GM18520 (cell line): ENCODE results near the gene GPC6.

Experiments
- ATAC-seq: cut with Tn5 transposase; IDR thresholded peaks from one replicate; pipeline ENCODE4 v1.9.1; 2021; ENCODE audit not compliant: unreplicated experiment

The GPC6 gene

DNA sequence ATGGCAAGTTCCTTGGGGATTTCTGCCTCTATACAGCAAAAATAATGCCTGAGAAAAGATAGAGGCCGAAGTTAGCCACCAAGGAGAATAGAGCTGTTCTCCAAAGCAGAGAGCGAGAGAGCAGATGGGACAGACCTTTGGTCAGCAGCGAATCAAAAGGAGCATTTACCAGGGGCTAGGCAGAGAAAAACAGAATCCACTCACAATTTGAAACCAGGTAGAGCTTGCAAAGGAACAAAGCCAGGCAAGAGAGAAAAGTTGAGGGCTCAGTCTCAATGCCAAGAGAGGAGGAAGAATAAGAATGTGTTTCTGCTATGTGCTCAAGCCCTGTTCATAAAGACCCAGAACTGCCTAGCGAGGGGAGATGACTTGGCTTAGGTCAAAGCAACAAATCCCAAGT is 1140.1 kb downstream of the GPC6 start:
- no peak for ATAC-seq

DNA sequence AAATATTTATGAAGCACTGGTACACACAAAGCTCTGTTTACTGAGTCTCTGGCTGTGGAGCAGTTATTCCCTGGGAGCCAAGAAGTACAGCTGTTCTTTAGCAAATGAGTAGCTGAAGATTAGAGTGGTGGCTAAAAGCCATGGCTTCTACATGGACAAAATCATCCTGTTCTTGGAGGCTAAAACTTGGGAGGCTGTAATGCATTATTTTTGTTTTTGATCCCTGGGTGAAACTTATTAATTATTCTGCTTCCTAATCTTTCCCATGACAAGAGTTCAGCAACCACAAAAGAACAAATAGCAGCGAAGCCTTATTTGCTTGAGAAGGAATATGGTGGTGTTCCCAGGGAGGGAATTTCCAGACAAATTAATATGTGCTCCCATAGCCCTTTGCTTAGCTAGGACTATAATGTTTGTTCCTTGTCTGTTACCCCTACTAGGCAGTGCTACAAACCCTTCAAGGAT is 1143.4 kb downstream of the GPC6 start:
- no peak for ATAC-seq

DNA sequence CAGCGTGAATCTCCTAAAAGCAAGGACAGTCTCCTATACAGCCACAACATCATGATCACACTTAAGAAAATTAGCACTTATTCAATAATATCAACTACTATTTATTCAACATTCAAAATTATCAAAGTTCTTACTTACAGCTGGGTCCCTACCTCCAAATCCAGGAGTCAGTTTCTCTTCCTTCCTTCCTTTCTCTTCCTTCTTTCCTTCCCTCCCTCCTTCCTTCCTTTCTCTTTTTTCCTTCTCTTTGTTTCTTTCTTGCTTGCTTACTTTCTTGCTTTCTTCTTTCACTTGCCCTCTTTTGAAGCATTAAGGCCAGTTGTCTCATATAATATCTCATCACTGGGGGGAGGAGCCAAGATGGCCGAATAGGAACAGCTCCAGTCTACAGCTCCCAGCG is 1145.2 kb downstream of the GPC6 start:
- no peak for ATAC-seq

DNA sequence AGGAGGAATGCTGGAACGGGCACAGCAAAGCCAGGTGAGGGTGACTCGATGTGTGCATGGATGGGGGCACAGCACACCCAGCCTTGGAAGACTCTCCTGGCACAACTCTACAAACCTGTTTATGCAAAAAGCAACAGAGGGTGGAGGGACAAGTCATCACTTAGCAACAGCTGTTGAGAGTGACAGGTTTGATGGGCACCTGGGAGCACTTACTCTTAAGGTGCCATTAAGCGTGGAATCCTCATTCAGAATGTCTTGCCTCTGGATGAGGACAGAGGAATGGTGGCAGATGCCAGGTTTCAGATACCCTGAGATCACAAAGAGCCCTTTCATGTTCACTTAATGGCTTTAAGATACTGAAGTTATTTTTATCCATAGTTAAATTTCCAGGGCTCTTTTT is 1155.9 kb downstream of the GPC6 start:
- no peak for ATAC-seq

DNA sequence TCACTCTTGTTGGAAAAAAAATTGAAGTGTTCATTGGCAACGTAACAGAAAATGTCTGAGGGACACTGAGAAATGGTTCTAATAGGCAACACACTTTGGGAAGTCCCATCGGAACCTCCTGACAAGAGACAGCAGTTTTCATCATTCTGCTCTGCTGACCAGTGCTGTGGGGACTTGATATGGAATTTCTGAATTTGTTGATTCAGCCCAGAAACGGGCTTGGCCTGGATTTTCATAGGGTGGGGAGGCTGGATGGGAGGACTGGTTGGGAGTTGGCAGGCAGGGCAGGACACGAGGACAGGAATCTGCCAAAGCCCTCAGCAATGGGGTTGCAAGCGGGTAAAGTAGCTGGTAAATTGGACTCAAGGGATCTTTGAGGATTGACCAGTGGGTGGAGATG is 1156.4 kb downstream of the GPC6 start:
- no peak for ATAC-seq

DNA sequence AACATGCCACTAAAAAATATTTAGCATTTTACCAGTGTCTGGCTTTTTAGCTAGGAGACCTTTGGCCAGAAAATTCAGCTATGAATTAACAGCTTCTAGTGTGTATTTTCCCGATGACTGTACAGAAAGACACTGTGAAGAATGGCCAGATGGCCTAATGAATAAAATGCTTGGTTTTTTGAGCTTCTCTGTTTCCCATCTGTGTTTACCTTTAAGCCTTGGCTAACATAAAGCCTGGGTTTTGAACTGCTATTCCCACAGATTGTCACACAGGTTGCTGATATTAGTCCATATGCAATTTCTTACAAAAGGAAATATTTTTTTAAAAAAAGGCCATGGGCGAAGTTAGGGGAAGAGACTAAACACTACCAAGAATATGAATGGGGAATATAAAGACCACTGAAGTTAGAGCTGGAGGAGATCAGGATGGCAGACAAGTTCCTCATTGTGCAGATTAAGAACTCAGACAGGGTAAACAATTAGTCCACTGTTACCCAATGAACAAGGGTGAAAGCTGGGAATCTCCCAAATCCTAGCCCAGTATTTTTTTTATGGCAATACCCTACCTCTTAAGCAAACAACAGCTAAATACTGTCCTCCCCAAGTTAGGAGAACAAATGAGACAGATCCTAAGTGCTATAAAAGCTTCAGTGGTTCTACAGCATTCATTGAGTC is 1157.8 kb downstream of the GPC6 start:
- no peak for ATAC-seq

DNA sequence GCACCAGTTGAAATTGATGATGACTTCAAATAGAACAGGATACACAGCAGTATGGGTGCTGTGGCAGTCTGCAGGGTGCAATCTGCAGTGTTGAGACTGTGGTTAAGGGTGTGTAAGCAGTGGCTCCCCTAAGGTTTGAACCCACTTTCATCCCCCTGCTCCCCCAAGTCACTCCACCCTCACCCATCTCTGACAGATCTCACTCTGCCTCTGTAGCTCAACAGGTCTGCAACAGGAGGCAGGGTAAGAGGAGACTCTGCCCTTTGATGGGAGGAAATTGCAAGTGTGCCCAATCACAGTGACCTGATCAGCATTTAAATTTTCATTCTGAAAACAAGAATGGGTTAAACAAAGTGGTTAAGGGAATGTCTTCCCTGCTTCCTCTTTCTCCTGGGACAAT is 1160.4 kb downstream of the GPC6 start:
- ATAC-seq, result no peak

DNA sequence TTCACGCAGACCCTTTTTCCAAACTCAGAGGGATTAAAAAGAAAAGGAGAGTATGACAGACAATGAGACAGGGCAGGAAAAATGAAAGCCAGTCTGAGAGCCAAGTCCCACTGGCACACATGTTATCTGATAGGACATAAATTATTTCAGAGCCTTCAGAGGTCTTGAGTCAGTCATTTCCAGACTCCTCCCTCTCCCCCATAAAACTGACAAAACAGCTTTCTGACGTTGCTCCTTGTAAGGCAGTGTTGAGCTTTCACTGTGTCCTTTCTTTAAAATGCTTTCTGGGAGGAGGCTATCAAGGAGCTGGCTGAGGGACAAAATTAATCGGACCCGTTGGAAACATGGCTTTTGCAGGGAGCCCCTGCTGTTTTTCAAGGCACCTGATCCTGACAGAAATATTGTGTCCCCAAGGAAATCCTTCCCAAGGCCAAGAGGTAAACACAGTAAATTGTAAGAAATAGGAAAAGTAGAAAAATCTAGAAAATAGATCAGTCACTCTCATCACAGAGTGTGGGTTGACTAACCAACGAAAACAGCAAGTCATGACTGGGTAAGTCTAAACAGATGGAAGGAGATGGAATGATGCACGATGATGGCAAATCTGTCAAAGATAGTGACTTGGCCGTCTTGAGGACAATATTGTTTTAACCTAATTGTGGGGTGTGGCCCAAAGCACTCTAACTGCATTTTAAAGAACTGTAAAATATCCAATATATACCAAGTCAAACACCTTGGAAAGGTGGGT is 1163.2 kb downstream of the GPC6 start:
- no peak for ATAC-seq

DNA sequence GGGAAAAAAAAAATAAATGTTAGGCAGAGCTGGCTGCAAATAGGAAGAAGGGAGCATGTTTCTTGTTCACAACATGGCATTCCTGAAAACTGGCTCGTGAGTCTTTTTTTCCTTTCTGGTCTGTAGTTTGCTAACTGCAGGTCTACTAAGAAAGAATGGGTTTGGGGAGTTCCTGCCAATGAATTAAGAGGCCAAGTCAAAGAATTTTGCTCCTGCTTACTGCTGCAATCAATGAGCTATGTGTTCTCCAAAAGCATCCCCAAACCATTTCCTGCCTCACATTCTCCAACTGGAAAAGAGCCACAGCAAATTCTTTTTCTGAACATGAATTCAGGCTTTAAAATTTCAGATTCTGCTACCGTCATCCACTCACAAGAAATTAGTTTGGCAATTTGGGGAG is 1164.3 kb downstream of the GPC6 start:
- no peak for ATAC-seq

DNA sequence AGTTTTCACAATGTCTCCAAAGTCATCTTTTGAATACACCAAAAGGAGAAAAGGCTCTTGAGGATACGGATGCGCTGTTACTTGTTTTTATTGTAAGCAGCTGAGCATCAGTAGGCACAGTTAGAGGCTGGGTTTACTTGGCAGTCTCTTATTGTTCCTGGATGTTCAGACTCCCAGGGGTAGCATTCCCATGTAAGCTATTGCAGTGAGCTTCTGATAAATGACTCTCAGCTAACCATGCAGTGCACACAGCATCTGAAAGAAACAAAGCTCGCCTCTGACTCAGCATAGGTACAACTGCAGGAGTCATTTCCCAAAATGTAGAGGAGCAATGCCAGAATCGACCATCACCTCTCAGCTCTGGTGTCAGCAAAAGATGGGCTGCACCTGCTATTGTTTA is 1168.1 kb downstream of the GPC6 start:
- ATAC-seq, result no peak

DNA sequence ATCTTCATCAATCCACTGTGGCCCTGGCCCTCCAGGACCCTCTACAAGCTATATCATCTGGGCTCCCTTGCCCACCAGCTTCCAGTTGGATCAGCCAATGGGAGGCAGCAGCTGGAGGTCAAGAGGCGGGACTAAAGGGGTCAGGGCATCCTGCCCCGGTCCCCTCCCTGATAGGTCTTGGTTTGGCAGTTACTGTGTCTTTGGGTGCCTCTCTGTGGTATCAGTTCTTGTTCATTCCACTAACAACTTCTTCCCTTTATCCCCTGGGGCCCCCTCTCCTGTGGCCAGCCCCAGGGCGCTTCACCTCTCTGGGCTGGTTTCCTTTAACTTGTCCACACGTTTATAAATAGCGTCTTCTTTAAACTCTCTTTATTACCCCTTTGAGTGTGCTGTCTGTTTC is 1169.3 kb downstream of the GPC6 start:
- ATAC-seq, result no peak

DNA sequence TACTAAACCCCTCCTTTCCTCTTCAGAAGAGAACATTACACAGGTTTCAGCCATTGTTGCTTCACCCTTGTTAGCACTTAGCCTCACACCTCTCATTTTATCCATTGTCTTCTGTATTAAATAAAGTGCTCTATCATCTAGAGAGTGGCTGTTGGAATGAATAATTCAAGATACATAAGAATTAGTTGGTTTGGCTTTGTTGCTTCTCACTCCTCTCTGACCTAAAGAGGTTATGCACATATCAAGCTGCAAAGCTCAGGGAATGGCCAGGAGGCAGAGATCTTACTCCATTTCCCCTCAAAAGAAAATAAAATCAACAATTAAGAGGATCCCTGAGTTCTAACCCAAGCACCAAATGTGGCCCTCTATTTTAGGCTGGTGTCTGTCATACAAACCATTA is 1173.2 kb downstream of the GPC6 start:
- no peak for ATAC-seq

DNA sequence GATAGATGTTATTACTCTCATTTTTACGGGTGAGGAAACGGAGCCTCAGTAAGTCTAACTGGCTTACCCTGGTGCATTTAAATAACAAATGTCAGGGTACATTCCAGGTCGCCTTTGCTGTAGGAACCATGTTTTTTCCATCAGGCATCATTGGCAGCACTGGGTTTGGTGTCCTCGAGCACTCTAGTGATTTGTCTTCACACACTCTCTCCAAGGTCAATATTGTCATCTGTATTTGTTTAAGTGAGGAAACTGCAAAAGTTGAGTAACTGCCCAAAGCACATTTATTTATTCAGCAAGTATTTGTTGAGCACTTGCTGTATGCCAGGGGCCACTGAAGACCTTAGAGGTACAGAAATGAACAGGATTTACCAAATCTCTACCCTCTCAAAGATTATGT is 1174.3 kb downstream of the GPC6 start:
- ATAC-seq, result no peak

DNA sequence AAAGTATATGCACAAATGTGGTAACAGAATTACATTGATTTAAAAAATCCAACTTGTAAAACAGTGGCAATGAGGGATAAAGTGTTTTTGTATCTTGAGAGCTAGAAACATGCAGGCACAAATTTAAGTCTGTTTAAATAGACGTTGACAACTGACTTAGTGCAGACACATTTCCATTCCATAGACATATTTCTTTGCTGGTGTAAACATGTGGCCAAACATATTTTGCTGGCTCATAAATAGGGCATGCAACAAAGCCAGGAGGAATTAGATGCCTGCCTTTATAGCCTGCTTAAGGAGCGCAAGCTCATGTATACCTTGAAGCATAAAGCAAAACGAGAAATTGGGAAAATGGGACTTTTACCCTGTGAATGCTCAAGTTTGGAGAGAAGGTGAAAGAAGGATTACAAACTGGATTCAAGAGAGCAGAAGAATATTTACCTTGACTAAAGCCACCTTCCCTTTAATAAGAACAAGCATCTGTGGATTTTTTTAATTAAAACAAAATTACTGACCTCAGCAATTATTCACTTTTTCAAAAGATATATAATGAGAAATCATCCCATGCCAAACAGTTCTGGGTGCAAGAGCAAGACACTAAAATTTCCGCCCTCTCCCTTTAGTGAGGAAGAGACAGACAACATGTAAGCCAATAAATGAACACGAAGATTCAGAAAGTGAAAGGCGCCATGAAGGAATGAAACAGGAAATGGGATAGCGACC is 1181.9 kb downstream of the GPC6 start:
- no peak for ATAC-seq

DNA sequence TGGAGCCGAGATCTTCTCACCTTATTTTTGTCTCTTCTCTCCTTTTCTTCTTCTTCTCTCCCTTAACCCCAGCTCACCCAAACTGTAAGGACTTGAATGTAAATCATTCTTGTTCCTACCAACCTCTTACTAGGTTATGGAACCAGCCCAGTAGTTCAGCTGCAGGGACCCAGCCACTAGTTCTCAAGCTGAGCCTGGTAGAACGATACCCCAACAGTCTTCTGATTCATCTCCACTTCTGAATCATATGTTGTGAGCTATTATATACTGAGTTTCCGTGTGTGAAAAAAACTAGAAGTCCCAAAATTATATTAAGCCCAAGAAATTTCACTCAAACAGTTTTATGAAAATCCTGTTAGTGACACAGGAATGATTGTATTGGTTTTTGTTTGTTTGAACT is 1185.1 kb downstream of the GPC6 start:
- no peak for ATAC-seq

DNA sequence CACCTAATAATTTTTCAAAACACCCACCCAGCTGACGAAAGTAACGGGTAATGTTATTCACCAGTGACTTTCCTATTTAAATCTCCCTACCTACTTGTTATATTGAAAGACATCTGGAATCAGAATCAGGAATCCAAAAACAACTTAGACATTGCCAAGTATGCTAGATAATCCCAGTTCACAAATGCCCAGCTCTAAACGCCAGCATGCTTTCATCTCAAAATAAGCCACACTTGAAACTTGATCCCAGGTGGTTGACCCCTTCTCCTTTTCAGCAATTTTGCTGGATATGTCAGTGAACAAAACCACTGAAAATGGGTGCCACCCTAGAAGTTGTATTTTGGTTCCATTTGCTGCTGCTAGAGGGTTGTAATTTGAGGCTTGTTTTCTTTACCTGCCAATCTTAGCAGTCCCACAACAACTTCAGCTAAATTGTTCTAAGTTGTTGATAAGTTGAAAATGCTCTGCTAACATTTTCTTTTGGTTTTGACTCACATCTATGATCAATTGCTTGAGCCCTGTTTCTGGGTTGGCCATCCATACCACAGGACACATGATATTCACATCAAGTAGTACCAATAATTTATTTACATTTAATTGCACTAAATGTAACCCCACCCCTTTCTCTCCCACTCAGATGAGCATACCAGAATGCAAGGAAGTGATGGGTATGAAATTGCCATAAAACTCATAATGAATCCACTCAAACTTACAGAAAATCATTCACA is 1186.4 kb downstream of the GPC6 start:
- ATAC-seq, result no peak

DNA sequence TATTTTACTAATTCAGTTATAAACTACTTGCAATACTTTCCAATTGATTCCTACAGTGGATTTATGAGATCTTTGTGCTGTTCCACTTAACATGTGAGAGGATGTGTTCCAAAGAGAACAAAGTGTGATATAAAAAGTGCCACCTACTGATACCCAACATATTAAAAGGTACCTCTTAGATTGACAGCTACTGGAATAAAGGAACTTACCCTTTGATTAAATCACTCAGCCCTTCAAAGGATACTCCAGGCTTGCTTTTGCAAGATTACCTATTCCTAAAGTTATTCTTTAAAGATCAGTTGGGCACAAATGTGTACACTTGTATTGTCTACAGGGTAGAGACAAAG is 1187.0 kb downstream of the GPC6 start:
- no peak for ATAC-seq

DNA sequence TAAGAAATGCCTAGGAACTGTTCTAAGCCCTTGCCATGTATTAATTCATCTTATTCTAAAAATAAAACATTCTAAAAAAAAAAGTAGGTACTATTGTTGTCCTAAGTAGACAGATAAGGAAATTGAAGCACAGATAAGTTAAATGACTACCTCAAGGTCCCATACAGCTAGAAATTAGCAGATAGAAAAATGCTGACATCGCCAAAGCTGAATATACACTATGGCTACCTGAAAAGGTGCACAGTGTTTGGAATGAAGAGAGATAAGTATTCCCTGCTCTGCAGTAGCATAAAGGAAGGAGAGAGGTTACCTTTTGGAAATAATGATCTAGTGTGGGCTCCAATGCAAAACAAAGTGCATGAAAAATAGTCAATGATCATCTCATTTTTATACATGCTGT is 1187.5 kb downstream of the GPC6 start:
- no peak for ATAC-seq

DNA sequence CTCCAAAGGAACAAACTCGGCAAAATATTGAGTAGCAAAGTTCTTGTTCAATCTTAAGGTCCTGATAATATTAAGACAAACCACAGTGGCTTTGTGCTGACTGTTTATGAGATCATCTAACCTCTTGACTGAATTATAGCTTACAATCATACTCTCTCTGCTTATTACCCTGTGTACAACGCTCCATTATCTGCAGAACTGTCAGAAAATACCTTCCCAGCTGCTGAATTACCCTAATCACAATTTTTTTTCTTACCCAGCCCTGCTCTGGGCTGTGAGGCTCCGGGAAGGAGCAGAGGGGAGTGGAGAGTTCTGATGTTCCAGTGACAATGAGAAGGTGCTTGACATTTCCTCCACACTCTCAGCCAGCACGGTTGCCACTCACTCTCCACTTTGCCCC is 1188.1 kb downstream of the GPC6 start:
- no peak for ATAC-seq

DNA sequence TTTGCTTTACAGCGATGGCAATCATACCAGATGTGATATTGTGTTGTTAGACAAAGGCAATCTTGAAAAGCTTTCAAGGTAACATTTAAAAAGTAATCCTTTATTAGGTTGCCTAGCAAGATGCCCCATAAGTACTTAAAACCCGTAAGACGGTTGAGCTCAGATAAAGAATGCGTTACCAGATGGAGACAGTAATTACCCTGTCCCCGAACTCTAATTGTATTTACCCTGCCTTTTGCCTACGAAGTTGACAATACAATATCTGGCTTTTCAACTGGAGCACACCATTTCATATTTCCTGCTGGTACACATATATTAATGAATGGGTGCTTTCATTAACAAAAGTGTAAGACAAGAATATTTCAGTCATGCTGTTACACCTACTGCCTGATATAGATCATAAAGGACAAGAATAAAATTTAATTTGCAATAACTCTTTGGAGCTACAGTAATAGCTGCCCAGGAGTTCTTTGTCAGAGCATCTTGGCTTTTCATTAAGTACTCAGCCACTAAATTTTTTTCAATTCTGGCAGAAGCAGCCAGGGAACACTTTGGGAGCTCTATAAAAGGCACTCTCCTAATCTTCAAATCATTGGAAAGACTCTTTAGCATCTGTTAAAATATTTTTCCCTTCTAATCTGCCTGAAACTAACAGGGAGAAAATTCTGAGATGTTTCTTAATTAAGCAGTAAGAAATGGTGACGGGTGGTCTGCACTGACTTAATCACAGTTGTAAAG is 1189.1 kb downstream of the GPC6 start:
- no peak for ATAC-seq
